ENCODE results near the gene PTPRG.

Gene PTPRG

GRCh38 chr3:61562721-61563312 is 1.4 kb downstream of the PTPRG start:
- no peak for DNase-seq

GRCh38 chr3:61563313-61564271 is 2.2 kb downstream of the PTPRG start:
- no peak for DNase-seq

- no peak for DNase-seq
These were observed 3.2 kb downstream of the PTPRG start for GRCh38 chr3:61564395-61565059.

GRCh38 chr3:61565569-61565968 is 4.2 kb downstream of the PTPRG start:
- no peak for DNase-seq

- no peak for DNase-seq
These were observed 6.8 kb downstream of the PTPRG start for GRCh38 chr3:61568127-61568526.

- no peak for DNase-seq
These were observed 8.6 kb downstream of the PTPRG start for GRCh38 chr3:61569856-61570580.

- no peak for DNase-seq
These were observed 9.4 kb downstream of the PTPRG start for GRCh38 chr3:61570813-61571212.

GRCh38 chr3:61571516-61572336 is 10.4 kb downstream of the PTPRG start:
- no peak for DNase-seq

- DNase-seq = no peak
These were observed 11.5 kb downstream of the PTPRG start for GRCh38 chr3:61572879-61573278.

GRCh38 chr3:61573441-61573840 is 12.1 kb downstream of the PTPRG start:
- DNase-seq = no peak

GRCh38 chr3:61574854-61575253 is 13.5 kb downstream of the PTPRG start:
- DNase-seq = no peak

- DNase-seq = no peak
These were observed 14.5 kb downstream of the PTPRG start for GRCh38 chr3:61575893-61576292.

GRCh38 chr3:61577760-61578159 is 16.4 kb downstream of the PTPRG start:
- no peak for DNase-seq

GRCh38 chr3:61578667-61579367 is 17.4 kb downstream of the PTPRG start:
- DNase-seq = no peak

GRCh38 chr3:61579685-61580084 is 18.3 kb downstream of the PTPRG start:
- DNase-seq = no peak

- DNase-seq = no peak
These were observed 19.7 kb downstream of the PTPRG start for GRCh38 chr3:61580982-61581643.

GRCh38 chr3:61582287-61582686 is 20.9 kb downstream of the PTPRG start:
- DNase-seq = no peak

- DNase-seq = no peak
These were observed 21.5 kb downstream of the PTPRG start for GRCh38 chr3:61582846-61583245.

GRCh38 chr3:61583890-61584875 is 22.8 kb downstream of the PTPRG start:
- DNase-seq = no peak

- DNase-seq = no peak
These were observed 28.5 kb downstream of the PTPRG start for GRCh38 chr3:61589856-61590255.

Measured in T-helper 1 cell (primary cell).